ENCODE measurements around the gene ZSCAN2.
"Not testable (repeated sequence)": the region's sequence is repeated elsewhere in the genome, so short reads cannot be mapped to it uniquely, and the experiment has no call there.

The ZSCAN2 gene

DNA sequence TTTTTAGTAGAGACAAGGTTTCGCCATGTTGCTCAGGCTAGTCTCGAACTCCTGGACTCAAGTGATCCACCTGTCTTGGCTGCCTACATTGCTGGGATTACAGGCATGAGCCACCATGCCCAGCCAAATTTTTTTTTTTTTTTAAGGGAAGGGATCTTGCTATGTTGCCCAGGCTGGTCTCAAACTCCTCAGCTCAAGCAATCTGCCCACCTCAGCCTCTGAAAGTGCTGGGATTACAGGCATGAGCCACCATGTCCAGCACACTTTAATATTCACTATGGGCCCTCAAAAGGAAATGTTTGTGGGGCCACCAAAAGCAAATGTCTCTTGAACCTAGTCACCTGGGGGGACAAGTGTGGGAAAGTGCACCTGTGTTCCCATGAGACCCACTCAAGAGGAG is 41.8 kb downstream of the ZSCAN2 start:
- DNase-seq: not testable (repeated sequence)

DNA sequence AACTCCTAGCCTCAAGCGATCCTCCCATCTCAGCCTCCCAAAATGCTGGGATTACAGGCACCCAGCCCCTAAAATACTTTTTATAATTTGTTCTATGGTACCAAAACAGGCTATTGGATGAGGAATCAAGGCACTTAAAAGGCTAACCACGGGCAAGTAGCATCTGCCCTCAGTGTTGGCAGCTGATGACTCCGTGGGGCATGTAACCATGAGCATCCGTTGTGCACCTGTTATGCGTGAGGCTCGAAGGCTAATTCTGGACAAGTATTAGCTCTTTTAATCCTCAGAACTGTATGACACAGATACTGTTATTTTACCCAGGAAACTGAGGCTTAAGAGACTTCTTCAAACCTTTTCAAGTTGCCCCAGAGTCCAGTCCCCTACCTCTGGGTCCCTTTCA is 43.0 kb downstream of the ZSCAN2 start:
- DNase-seq: no peak

DNA sequence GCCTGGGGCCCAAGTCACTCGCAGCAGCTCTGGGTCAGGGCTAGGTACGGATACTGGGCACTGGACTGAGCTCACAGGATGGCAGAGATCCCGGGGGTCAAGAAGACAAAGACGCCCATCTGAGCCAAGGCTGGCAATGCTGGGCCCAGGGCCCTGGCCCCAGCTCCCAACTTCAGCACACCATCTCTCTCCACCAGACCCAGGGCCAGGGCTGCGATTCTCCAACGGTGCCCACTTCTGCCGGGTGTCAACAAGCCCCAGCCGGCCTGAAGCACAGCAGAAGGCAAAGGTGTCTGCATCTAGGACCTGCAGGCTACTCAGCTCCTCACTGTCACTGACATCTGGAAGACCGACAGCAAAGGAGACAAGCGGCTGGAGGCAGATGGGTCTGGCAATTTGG is 44.7 kb downstream of the ZSCAN2 start:
- DNase-seq: no peak

DNA sequence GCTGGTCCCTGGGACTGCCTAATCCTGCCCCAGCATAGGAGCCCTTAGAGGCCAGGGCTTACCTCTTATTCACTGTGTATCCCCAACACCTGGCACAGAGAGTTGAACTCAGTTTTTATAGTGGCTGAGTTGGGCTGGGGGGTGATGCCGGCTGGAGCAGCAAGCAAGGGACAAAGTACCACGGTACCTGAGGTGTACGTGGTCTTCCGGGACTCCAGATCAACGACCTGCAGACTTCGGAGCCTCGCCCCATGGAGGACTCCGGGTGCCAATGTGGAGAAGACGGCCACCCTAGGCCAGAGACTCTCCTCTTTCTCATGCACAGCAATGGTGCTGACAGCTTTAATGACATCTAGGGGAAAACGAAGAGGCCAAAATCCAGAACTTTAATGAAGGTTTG is 45.2 kb downstream of the ZSCAN2 start:
- DNase-seq: no peak

DNA sequence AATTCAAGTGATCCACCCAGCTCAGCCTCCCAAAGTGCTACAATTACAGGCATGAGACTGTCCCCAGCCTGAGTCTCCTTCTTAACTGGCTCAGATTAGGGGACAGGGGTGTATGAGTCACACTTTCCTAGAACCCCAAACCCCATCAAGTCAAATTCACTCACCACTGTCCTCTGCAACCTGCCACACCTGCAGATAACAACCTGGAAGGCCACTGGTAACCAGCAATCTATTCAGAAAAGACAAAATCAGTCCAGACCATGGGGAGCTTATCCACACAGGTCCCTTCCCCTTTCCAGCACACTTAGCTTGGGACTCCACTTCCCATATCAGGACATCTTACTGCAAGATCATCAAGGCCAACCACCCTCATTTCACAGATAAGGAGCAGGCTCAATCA is 46.9 kb downstream of the ZSCAN2 start:
- no peak for DNase-seq

DNA sequence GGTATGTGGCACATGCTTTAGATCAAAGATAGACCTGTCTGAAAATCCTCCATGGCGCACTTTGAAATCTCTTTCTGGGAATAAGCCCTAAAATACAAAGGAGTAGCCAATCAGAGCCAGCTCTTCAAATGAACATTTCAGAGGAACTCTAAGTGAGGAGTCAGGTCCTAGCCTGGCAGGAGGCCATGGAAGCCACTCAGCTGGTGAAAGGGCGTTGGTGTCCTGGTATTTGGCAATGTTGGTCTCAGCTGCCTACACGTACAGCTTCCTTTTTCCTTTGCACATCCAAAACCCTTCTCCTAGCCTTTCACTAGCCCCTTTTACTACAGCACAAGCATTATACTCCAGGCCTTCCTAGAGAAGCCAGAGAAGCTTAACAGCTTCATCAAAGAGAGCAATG is 47.7 kb downstream of the ZSCAN2 start:
- peak; percentile 66 to 74 for DNase-seq

DNA sequence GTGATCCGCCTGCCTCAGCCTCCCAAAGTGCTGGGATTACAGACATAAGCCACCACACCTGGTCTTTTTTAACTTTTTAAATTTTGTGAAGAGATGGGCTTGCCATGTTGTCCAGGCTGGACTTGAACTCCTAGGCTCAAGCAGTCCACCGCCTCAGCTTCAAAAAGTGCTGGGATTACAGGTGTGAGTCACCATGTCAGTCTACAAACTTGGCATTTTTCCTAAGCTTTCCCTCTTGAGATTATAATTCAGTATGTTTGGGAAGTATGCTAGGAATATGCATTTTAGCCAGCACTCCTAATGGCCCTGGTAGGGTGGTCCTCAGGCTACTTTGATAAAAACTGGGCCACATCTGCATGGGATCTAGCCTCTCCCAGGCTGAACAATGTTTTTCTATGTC is 48.9 kb downstream of the ZSCAN2 start:
- no peak for DNase-seq

DNA sequence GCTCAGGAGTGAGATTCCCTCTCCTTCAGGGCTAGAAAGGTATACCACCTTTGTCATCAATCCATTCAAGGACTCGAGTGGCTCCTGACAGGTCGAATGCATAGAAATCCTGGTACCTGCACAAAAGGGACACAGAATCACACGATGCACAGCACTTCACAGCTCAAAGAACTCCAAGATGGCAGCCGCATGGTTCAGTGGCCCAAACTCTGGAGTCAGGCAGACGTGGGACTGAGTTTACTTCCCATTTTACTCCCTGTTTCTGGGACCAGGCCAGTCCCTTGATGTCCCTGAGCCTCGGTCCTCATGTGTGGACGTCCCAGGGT is 52.7 kb downstream of the ZSCAN2 start:
- DNase-seq: peak in 1 of 2 experiments; percentile 41

DNA sequence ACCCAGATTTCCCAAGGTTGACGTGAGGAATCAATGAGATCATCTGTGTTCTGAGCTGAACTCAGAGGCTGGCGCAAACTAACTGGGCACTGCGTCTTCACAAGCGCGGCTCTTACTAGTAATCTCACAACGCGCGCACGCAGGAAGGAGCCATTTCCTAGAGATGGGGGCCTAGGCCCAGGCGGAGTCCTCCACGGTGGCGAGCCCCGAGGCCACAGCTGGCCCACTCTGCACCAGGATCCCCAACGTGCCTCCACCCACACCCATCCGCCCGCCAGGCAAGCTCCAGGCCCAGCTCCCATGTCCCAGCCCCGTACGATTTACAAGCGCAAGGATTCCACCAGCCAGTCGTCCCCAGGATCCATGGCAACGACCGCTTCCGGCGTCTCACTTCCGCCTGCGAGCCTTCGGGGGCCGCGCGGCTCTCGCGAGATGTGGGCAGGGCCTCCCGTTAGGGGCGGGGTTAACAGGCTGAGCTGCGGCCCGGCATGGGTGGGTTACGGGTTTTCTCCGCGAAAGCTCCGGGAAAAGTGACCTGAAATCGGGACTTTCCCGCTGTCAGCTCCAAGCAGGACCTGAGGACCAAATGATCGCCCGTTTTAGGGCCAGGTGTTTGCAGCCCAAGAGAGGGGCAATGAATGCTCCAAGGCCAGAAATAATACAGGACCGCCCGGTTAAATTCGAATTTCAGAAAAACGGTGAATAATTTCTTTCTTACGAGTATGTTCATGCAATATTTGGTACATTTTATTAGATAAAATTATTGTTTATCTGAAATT is 53.3 kb downstream of the ZSCAN2 start, which contains the start of gene WDR73:
Gene WDR73 (minus strand): TSS at position 374 of the 779 bp plus-strand sequence. CDS start 9 bp downstream, at position 365.
- DNase-seq: peak; percentile 81 to 83

DNA sequence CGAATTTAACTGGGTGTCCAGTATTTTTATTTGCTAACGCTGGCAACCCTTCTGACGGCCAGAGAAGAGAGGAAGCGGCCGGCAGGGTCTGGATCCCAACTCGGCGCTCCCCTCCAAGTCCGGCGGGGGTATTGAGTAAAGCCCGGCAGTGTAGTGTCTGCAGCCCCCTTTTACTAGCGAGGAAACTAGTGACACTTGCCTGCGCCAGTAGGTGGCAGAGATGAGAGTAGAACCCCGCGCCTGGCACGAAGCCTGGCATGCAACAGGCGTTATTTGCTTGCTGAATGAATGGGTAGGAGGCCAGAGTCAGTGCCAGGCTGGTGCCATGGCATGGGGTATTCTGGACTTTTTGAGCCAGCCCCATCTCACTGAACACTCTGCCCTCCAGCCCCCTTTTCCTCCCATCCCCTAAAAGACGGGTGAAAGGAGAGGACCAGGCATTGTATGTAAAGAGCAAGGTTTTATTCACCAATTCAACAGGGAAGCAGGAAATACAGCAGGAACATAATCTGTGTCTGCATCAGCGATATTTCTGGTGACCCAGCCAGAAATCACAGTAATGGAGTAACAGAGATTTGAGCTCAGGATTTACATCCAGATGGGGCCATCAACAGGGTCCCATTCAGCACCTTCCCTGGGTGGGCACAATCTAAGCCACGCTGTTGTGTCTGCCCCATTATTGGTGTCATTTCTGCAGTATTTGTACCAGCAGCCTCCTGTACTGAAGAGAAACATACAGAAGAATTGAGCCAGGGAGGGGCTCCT is 54.1 kb downstream of the ZSCAN2 start:
- DNase-seq: peak; percentile 72 to 83

DNA sequence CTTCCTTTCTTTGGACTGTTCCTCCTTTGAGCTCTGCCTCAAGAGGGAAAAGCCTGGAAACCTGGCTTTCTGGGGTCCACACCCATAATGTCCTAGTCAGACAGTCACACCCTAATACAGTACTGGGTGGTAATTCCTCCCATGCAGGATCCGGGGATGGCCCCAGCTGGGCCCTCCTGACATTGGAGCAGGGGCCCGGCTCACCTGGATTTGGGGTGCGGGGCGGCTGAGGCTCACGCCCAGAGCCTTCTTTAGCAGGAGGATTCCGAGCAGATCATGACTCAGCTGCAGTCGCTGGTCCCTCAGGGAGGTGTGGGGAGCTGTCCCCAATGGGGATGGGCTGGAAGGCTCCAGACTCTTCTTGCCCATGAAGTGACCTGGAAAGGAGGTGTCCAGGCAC is 56.2 kb downstream of the ZSCAN2 start:
- no peak for DNase-seq

DNA sequence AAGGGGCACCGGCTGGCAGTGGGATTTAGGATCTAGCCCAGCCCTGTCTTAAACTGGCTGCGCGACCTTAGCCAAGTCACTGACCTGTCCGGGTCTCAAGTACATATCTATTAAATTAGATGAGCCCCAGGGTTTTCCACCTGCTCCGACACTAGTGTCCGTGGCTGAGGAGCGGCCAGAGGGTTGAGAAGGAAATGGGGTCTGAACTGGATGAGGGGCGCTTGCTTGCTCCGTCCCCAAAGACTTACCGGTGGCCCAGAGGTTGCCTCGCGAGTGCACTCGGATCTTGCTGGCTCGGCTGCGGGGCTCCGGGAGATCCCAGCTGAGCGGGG is 56.9 kb downstream of the ZSCAN2 start:
- no peak for DNase-seq

DNA sequence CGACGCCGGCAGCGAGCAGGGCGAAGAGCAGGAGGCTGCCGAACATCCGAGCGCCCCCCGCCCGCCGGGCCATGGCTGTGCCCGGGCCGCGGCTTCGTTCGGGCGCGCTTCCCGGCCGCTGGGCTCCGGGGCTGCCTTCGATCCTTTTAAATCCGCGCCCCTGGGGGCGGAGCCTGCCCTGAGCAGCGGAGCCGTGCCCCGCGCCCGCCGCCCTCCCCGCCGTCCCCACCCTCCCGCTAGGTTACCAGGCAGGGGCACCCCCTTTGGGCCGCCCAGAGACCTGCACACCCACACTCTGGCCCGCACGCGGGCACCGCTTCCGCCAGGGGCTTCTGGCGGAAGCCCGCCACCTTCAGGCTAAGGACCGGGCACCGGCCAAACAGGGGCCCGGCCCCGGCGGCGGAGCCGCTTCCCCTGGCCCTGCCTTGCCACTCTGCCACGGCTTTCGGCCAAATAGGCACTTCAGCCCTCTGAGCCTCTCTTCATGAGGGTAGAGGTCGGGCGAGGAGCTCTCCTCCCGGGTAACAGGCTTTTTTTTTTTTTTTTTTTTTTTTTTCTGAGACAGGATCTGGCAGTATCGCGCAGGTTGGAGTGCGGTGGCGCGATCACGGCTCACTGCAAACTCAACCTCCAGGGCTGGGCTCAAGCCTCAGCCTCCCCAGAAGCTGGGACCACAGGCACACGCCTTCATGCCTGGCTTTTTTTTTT is 57.4 kb downstream of the ZSCAN2 start, which contains the start of gene NMB:
Gene NMB (minus strand): TSS at position 120 of the 708 bp plus-strand sequence. CDS start 47 bp downstream, at position 73.
- DNase-seq: peak; percentile 74 to 75

DNA sequence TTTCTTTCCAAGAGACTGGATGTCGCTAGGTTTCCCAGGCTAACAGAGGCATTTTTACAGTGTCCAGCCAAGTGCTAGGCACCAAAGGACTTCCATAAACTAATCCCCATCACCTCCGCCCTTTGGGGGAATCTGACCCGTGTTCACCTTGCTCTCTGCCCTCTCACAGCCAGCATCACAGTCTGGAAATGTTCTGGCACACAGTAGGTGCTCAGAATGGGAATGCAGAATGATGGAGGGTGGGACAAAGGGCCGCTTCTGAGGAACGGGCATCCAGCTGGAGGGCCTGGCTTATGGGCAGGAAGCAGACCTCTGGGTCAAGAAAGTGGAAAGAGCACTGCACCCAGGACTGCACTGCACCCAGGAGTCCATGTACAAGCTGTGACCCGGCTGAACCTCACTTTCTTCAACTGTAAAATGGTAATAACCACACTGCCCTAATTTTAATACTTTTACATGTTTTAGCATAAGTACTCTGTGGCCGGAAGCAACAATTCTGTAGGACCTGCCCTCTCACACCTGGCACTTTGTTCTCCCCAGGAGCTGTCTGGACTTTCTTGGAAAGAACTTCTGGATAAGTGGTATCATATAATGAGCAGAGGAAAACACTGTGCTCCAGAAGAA is 58.1 kb downstream of the ZSCAN2 start:
- no peak for DNase-seq

DNA sequence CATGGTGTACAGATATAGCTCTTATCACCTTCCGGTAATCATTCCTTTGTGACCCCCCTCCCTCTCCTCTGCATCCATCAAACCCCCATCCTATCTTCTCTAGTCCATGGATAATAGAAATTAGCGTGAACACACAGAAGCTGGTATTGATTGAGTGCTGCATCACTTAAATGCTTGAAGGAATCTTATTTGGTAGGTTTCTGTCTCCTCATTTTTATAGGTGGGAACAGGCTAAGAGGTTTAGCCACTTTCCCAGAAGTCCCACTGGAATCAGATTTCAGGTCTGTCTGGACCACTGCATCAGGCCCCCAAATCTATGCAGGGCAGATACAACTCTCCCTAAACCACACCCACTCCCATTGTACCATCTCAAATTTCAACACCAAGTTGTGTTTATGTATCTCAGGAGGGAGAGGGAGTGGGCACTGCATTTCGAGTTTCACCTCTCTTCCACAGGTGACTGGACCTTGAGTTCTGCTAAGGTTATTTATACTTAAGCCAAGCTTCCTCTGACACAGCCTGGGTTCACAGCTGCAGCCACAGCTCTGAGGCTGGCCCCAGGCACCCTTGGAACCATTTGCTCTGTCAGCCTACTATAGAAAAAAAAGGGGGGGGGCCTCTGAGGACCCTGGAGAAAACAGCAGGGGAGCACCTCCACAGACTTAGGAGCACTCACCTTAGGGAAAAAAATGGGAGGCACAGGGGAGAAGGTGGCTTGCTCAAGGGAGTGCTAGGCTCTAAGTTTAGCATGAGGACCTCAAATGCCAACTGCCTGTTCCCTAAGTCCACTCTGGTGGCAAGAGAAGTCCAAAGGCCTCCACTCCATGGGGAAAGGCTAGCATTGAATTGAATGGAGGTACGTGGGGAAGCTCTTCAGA is 59.3 kb downstream of the ZSCAN2 start:
- DNase-seq: no peak

DNA sequence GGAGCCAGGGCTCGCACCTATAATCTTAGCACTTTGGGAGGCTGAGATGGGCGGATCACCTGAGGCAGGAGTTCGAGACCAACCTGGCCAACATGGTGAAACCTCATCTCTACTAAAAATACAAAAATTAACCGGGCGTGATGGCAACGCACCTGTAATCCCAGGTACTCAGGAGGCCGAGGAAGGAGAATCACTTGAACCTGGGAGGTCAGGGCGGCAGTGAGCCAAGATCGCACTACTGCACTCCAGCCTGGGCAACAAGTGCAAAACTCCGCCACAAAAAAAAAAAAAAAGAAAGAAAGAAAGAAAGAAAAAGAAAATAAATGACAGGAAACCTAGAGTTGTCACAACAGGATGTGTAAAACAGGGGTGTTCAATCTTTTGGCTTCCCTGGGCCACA is 60.2 kb downstream of the ZSCAN2 start:
- no peak for DNase-seq

DNA sequence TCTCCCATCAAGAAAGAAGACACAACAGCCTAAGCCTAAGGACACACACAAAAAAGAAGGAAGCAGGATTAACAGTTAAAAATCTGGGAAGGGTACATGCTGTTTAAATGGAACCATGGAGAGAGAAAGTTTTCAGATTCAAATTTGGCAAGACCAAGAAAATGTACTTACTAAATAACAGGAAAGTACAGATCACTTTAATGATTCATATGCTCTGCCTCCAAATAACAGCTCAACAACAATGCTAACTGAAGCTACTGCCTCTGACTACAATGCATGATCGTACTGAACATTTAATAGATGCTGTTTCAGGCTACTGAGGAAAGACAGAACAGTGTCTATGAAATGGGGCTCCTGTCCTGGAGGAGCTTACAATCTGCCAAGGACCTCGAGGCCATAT is 65.6 kb downstream of the ZSCAN2 start:
- DNase-seq: no peak

DNA sequence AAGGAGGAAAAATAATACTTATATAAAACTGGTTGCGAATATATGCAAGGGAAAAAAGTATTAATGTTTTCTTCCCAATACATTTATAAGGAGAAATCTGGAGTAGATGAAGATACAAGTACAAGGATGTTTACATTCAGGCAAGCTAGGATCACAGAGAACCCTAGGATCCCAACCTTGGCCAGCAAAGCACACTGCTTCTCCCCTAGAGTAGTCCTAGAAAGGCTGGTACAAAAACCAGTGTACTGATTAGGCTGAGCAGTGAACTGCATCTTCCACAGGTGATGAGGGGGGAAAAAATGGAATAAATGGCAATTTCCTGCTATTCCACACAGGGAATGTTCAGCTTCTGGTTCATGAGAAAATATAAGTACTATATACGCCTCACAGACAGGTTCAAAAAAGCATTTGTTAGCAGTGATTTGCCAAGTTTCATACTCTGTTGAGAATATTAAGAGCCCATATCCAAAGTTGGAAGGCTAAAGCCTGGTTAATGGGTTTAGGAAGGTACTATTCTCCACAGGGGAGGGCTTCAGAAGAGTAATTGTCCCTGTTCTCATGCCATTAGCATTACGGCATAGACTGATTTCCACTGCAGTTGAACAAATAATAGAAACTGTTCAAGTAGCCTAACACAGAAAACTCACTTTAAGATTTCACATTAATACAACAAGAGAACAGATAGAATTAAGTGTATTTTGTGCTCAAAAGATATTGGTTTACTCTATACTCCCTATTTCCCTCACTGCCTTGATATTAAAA is 67.6 kb downstream of the ZSCAN2 start:
- no peak for DNase-seq

DNA sequence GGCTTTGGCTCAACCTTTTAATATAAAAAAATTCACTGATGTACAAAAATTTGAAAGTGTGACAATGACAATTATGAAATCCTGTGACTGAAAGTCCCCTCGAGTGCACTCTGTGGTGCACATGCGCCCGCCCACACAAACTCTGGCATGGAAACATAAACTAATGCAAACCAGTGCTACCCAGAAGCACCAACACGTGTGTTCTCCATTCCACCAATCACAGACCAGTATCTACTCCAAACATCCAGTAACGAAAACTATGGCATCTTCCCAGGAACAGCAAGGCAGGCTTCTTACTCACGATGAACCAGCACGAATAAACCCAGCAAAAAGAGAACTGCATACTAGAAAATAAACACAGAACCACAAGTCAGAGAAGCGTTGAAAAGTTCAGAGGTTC is 68.9 kb downstream of the ZSCAN2 start:
- no peak for DNase-seq

DNA sequence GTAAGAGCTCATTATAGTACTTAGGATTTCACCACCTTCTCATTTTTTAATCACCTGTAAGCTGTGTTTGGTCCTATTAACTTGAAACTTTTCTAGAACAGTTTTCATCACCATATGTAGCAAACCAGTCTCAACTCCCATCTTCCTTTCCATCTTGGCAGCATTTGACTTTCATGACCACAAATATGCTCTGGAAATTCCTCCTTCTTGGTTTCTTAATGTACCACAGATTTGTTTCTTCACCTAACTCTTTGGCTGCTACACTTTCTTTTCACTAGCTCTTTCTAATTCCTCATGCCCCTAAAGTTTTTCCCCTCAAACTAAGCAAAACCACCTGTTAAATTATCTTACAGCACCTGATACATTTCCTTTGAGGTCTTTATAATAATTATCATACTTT is 70.4 kb downstream of the ZSCAN2 start:
- DNase-seq: no peak
